Neural crest cell (in vitro differentiated cells): ENCODE data around the gene ANKRD24. TPM values are rescaled to one million over a fixed set of nuclear protein-coding genes. Genes with fewer than 3 reads are reported as not detected.
"Not testable (repeated sequence)": the region's sequence is repeated elsewhere in the genome, so short reads cannot be mapped to it uniquely, and the experiment has no call there.

Source experiments
- DNase-seq: peaks from one replicate; pipeline ENCODE4 v3.0.0; 2021; ENCODE audit warnings: low read depth, mixed read lengths, low spot score
- H3K27ac Mint-ChIP-seq: one replicate; pipeline ENCODE4 v1.8.0; 2021; ENCODE audit warnings: mild to moderate bottlenecking, mixed read lengths; ENCODE audit not compliant: unreplicated experiment
- H3K27me3 Mint-ChIP-seq: 2 replicates; pipeline ENCODE4 v1.8.0; 2021; ENCODE audit warnings: low read depth, mild to moderate bottlenecking, mixed read lengths
- H3K36me3 Mint-ChIP-seq: 2 replicates; pipeline ENCODE4 v1.8.0; 2021; ENCODE audit warnings: low read depth, mild to moderate bottlenecking, mixed read lengths
- H3K4me1 Mint-ChIP-seq: 2 replicates; pipeline ENCODE4 v1.8.0; 2021; ENCODE audit warnings: mixed read lengths
- H3K4me3 Mint-ChIP-seq: one replicate; pipeline ENCODE4 v1.8.0; 2021; ENCODE audit warnings: mild to moderate bottlenecking, mixed read lengths
- H3K9me3 Mint-ChIP-seq: 2 replicates; pipeline ENCODE4 v1.8.0; 2021; ENCODE audit warnings: mixed read lengths
- CTCF ChIP-seq: fragments of 200-600 bp; sonication (generic); conservative IDR thresholded peaks from 2 replicates; pipeline ENCODE4 v1.5.0; 2021; ENCODE audit warnings: antibody characterized with exemption, mild to moderate bottlenecking
- total RNA-seq: library from RNA; stranded (reverse); gene quantifications from 2 replicates; pipeline ENCODE4 v1.2.1, GENCODE V29; 2021

The ANKRD24 gene
- total RNA-seq, 1 donor from 2014 or later, result 0.19 TPM

- no peaks in the 10 kb centered on the region for H3K36me3 Mint-ChIP-seq
- no peak for DNase-seq
- H3K27me3 Mint-ChIP-seq, result peaks cover 12% of the 10 kb centered on the region
- no peak overlapping the region for H3K27ac Mint-ChIP-seq
- TF ChIP-seq CTCF, result no peak
- no peak overlapping the region for H3K4me3 Mint-ChIP-seq
- H3K9me3 Mint-ChIP-seq, result peaks cover 4% of the 10 kb centered on the region
- peaks cover 11% of the 10 kb centered on the region for H3K4me1 Mint-ChIP-seq
These were observed 59.4 kb downstream of the ANKRD24 start for GRCh38 chr19:4241824-4242430.

- Mint-ChIP-seq H3K4me3 (peak overlapping the region; percentile 27), H3K4me1 (peaks cover 11% of the 10 kb centered on the region), H3K36me3 (peaks cover 13% of the 10 kb centered on the region)
- not testable (repeated sequence) for H3K27ac Mint-ChIP-seq, DNase-seq, H3K27me3 Mint-ChIP-seq, H3K9me3 Mint-ChIP-seq
These were observed 63.4 kb downstream of the ANKRD24 start for GRCh38 chr19:4245938-4246337.

DNA sequence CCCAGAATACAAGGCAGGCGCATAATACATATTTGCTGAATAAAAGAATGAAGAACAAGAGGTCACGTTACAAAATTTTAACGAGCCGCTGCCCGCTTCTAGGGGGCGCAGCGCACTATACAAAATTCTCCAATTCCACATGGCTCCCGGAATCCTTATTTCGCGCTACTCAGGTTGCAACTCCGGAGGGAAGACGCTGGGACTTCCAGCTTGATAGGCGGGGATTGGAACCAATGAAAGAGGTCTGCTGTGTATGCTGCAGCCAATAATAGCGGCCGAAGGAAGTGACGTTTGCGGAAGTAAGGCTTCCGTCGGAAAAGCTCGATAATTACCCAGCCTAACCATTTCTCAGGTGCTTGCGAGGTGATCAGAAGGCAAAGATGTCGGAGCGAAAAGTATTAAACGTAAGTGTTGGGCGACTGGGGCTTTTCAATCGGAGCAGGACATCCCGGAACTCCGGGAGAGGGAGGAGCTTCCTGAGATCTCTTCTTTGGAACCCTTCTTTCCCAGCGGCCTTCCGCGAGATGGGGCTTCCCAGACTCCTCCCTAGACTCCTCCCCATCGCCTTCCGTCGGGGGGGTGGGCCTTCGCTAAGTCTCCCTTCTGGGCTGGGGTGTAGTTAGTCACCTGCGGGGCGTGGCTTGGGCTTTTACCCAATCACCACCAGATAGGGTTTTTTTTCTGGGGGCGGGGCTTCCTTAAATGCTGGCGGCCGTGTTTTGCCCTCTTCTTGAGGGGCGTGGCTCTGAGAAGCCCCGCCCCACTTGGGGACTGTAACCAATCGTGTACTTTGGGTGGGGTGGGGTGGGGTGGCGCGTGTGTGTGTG is 64.5 kb downstream of the ANKRD24 start, which contains the start of gene YJU2:
TSS of gene YJU2 (plus strand) at position 314 of the 827 bp plus-strand sequence. CDS start at position 381, 67 bp downstream.
- Mint-ChIP-seq H3K36me3 (peaks cover 17% of the 10 kb centered on the region), H3K4me3 (peak within 1 kb of the TSS; percentile 94), H3K9me3 (peaks cover 2% of the 10 kb centered on the region), H3K27me3 (peaks cover 7% of the 10 kb centered on the region), H3K4me1 (peaks cover 9% of the 10 kb centered on the region), H3K27ac (peak within 1 kb of the TSS; percentile 94)
- peak; percentile 98 for DNase-seq
- peak; percentile 68 for TF ChIP-seq CTCF

DNA sequence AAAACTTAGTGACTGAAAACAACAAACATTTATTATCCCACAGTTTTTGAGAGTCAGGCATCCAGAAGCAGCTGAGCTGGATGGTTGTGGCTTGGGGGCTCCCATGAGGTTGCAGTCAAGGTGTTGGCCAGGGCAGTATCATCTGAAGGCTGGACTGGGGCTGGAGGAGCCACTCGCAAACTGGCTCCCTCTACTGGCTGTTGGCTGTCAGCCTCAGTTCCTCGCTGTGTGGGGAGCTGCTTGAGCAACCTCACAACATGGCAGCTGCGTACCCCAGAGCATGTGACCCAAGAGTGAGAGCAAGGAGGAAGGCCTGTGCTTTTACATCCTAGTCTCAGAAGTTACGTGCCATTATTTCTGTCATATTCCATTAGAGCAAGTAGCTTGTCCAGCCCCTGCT is 74.1 kb downstream of the ANKRD24 start:
- no peak overlapping the region for H3K4me3 Mint-ChIP-seq
- H3K36me3 Mint-ChIP-seq, result peaks cover 26% of the 10 kb centered on the region
- H3K27ac Mint-ChIP-seq, result no peak overlapping the region
- no peaks in the 10 kb centered on the region for H3K4me1 Mint-ChIP-seq
- no peaks in the 10 kb centered on the region for H3K27me3 Mint-ChIP-seq
- peak; percentile 25 for TF ChIP-seq CTCF
- peaks cover 4% of the 10 kb centered on the region for H3K9me3 Mint-ChIP-seq
- DNase-seq, result no peak

DNA sequence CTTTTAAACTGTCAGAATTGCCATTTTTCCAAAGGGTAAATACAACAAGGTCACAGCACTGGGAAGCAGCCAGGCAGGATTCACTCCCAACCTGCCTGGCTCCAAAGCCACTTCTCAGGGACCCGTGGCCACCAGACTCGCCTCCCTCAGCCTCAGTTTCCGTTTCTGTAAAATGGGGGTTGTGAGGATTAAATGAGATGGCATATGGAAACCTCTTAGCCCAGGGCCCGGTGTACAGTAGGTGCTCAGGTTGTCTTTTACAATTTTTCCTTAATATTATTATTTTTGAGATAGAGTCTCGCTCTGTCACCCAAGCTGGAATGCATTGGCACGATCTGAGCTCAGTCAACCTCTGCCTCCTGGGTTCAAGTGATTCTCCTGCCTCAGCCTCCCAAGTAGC is 74.5 kb downstream of the ANKRD24 start:
- Mint-ChIP-seq H3K4me3 (no peak overlapping the region), H3K36me3 (peaks cover 26% of the 10 kb centered on the region), H3K9me3 (peaks cover 4% of the 10 kb centered on the region), H3K27me3 (no peaks in the 10 kb centered on the region), H3K4me1 (no peaks in the 10 kb centered on the region), H3K27ac (no peak overlapping the region)
- DNase-seq, result no peak
- TF ChIP-seq CTCF, result no peak

DNA sequence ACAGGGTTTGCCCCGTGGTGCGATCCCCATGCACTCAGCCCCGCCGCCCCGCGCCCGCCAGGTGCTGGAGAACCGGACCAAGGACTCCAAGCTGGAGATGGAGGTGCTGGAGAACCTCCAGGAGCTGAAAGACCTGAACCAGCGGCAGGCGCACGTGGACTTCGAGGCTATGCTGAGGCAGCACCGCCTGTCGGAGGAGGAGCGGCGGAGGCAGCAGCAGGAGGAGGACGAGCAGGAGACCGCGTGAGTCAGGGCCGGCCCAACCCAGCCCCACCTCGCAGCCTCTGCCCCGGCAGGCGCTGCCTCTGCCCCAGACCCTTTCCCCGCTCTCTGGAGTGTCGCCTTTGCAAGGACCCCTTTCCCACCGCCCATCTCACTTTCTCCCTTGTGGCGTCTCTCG is 75.7 kb downstream of the ANKRD24 start:
- DNase-seq, result no peak

More for the DNA sequence above, 75.7 kb downstream of the ANKRD24 start:
- H3K4me3 Mint-ChIP-seq, result no peak overlapping the region
- peaks cover 23% of the 10 kb centered on the region for H3K36me3 Mint-ChIP-seq
- no peaks in the 10 kb centered on the region for H3K27me3 Mint-ChIP-seq
- H3K9me3 Mint-ChIP-seq, result peaks cover 4% of the 10 kb centered on the region
- TF ChIP-seq CTCF, result no peak
- no peak overlapping the region for H3K27ac Mint-ChIP-seq
- H3K4me1 Mint-ChIP-seq, result no peaks in the 10 kb centered on the region
